Measurements from ENCODE around the gene ZMYM2. TPM values are rescaled to one million over a fixed set of nuclear protein-coding genes. Genes with fewer than 3 reads are reported as not detected.
A peak's percentile ranks its signal among the peaks of the same experiment; 100 is the strongest.

The ZMYM2 gene
- total and polyA plus RNA-seq, 2 of the 13 experiments (the other 11 are each of a cell fraction or from before 2014, with no cell fraction given) = 22.4 to 40.8 TPM

GRCh38 chr13:20128459-20128931 is 170.0 kb downstream of the ZMYM2 start (continued):
- TF ChIP-seq ZNF333 (CRISPR knock-in tag; IDR thresholded peaks at IDR 0.05; ENCODE audit: borderline replicate concordance) = no peak; the same call in 1 of the 2 replicates
- TF ChIP-seq MXD1 (CRISPR knock-in tag; IDR thresholded peaks at IDR 0.05) = 0 out of 2 replicates have a peak, but pooled peaks have one; percentile 50
- TF ChIP-seq MAF1 (CRISPR knock-in tag; IDR thresholded peaks at IDR 0.05; ENCODE audit: borderline replicate concordance) = peak; percentile 13; the same call in 1 of the 2 replicates
- TF ChIP-seq, protein P1, sequence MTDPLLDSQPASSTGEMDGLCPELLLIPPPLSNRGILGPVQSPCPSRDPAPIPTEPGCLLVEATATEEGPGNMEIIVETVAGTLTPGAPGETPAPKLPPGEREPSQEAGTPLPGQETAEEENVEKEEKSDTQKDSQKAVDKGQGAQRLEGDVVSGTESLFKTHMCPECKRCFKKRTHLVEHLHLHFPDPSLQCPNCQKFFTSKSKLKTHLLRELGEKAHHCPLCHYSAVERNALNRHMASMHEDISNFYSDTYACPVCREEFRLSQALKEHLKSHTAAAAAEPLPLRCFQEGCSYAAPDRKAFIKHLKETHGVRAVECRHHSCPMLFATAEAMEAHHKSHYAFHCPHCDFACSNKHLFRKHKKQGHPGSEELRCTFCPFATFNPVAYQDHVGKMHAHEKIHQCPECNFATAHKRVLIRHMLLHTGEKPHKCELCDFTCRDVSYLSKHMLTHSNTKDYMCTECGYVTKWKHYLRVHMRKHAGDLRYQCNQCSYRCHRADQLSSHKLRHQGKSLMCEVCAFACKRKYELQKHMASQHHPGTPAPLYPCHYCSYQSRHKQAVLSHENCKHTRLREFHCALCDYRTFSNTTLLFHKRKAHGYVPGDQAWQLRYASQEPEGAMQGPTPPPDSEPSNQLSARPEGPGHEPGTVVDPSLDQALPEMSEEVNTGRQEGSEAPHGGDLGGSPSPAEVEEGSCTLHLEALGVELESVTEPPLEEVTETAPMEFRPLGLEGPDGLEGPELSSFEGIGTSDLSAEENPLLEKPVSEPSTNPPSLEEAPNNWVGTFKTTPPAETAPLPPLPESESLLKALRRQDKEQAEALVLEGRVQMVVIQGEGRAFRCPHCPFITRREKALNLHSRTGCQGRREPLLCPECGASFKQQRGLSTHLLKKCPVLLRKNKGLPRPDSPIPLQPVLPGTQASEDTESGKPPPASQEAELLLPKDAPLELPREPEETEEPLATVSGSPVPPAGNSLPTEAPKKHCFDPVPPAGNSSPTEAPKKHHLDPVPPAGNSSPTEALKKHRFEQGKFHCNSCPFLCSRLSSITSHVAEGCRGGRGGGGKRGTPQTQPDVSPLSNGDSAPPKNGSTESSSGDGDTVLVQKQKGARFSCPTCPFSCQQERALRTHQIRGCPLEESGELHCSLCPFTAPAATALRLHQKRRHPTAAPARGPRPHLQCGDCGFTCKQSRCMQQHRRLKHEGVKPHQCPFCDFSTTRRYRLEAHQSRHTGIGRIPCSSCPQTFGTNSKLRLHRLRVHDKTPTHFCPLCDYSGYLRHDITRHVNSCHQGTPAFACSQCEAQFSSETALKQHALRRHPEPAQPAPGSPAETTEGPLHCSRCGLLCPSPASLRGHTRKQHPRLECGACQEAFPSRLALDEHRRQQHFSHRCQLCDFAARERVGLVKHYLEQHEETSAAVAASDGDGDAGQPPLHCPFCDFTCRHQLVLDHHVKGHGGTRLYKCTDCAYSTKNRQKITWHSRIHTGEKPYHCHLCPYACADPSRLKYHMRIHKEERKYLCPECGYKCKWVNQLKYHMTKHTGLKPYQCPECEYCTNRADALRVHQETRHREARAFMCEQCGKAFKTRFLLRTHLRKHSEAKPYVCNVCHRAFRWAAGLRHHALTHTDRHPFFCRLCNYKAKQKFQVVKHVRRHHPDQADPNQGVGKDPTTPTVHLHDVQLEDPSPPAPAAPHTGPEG (CRISPR knock-in tag; IDR thresholded peaks at IDR 0.05) = peak; percentile 64; the same call in 1 of the 2 replicates
- TF ChIP-seq ZNF234 (CRISPR knock-in tag; conservative IDR thresholded peaks at IDR 0.05) = no peak
- TF ChIP-seq CREBL2 (CRISPR knock-in tag; IDR thresholded peaks at IDR 0.05; ENCODE audit: borderline replicate concordance) = no peak
- 0 out of 2 replicates have a peak, but pooled peaks have one; percentile 22 for TF ChIP-seq ZBTB37 (CRISPR knock-in tag; IDR thresholded peaks at IDR 0.05)
- no peak for TF ChIP-seq KLF15 (CRISPR knock-in tag; IDR thresholded peaks at IDR 0.05; ENCODE audit: borderline replicate concordance)
- no peak for TF ChIP-seq ZNF580 (CRISPR knock-in tag; IDR thresholded peaks at IDR 0.05; ENCODE audit: borderline replicate concordance, low read depth)
- TF ChIP-seq FOXP4 (CRISPR knock-in tag; IDR thresholded peaks at IDR 0.05) = peak; percentile 22; the same call in 1 of the 2 replicates
- TF ChIP-seq KDM2A (CRISPR knock-in tag; IDR thresholded peaks at IDR 0.05; ENCODE audit: borderline replicate concordance, low read depth) = peak; percentile 65; the same call in 1 of the 2 replicates
- no peak for TF ChIP-seq ZMAT3 (CRISPR knock-in tag; conservative IDR thresholded peaks at IDR 0.05)
- no peak for TF ChIP-seq SALL2 (CRISPR knock-in tag; IDR thresholded peaks at IDR 0.05)
- TF ChIP-seq, protein P2, sequence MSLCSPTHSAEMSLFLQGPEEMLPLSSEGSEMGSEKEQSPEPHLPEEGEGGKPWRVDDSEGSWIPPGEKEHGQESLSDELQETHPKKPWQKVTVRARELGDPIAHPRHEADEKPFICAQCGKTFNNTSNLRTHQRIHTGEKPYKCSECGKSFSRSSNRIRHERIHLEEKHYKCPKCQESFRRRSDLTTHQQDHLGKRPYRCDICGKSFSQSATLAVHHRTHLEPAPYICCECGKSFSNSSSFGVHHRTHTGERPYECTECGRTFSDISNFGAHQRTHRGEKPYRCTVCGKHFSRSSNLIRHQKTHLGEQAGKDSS (CRISPR knock-in tag; IDR thresholded peaks at IDR 0.05; ENCODE audit: borderline replicate concordance, low read depth) = peak; percentile 3; the same call in 1 of the 2 replicates
- peak; percentile 21; the same call in 1 of the 2 replicates for TF ChIP-seq ZNF235 (CRISPR knock-in tag; IDR thresholded peaks at IDR 0.05; ENCODE audit: borderline replicate concordance)
- TF ChIP-seq ZNF766 (CRISPR knock-in tag; IDR thresholded peaks at IDR 0.05; ENCODE audit: borderline replicate concordance) = 0 out of 2 replicates have a peak, but pooled peaks have one; percentile 43
- TF ChIP-seq ZMYM3 (CRISPR knock-in tag; IDR thresholded peaks at IDR 0.05) = 0 out of 2 replicates have a peak, but pooled peaks have one; percentile 22
